ENCODE results near the gene KRTAP12-2.

DNA sequence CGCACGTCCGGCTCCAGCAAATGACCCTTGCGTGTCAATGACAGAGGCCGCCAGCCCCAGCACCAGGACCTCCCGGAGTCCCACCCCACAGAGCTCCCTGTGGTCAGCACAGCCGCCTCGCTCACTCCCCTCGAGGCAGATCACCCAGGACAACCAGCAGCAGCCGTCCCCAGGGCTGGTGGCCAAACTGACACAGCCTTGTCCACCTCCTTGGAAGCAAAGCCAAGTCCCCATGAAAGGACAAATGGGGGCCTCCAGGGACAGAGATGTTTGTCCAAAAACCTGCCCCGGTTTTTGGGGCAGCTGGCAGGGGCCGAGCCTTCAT, 27.4 kb downstream of the KRTAP12-2 start:
- TF ChIP-seq, protein P1, sequence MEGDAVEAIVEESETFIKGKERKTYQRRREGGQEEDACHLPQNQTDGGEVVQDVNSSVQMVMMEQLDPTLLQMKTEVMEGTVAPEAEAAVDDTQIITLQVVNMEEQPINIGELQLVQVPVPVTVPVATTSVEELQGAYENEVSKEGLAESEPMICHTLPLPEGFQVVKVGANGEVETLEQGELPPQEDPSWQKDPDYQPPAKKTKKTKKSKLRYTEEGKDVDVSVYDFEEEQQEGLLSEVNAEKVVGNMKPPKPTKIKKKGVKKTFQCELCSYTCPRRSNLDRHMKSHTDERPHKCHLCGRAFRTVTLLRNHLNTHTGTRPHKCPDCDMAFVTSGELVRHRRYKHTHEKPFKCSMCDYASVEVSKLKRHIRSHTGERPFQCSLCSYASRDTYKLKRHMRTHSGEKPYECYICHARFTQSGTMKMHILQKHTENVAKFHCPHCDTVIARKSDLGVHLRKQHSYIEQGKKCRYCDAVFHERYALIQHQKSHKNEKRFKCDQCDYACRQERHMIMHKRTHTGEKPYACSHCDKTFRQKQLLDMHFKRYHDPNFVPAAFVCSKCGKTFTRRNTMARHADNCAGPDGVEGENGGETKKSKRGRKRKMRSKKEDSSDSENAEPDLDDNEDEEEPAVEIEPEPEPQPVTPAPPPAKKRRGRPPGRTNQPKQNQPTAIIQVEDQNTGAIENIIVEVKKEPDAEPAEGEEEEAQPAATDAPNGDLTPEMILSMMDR (IDR thresholded peaks at IDR 0.05) = no peak
- no peak for TF ChIP-seq POLR2A (IDR thresholded peaks at IDR 0.05)

Measured in lower leg skin (tissue), 3 donors.